ENCODE measurements around the gene KRTAP10-9. TPM values are rescaled to one million over a fixed set of nuclear protein-coding genes. Genes with fewer than 3 reads are reported as not detected.
"Not testable (repeated sequence)": the region's sequence is repeated elsewhere in the genome, so short reads cannot be mapped to it uniquely, and the experiment has no call there.

The KRTAP10-9 gene
- total RNA-seq, 8 experiments from 2014 or later: 0.18 to 1.0 (median 0.46) TPM; not detected in 3

GRCh38 chr21:44644878-44645277 lies 18.0 kb downstream of the KRTAP10-9 start:
- Histone ChIP-seq H3K27ac (no peak overlapping the region), H3K4me3 (no peak overlapping the region), H3K4me1 (replicated peaks in 1 of 2) (no peaks in the 10 kb centered on the region)
- in situ Hi-C loops (cut with MboI; ENCODE audit: low pct_unique_long_range_greater_than_20kb in 2 of 9, low sequenced_read_pairs in 9 of 9, unreplicated experiment in 9 of 9): no loop called here
- no peak for ATAC-seq (replicated peaks in 6 of 8)
- 0 to 75% (median 36%) methylated on average over 1 to 2 of the region's 2 CpGs for WGBS, 10 experiments

- ATAC-seq (replicated peaks in 6 of 8): peak in 1 of 8 experiments; percentile 29
- H3K4me1 ChIP-seq (replicated peaks in 1 of 2); in situ Hi-C loops (cut with MboI; ENCODE audit: low pct_unique_long_range_greater_than_20kb in 2 of 9, low sequenced_read_pairs in 9 of 9, unreplicated experiment in 9 of 9); H3K4me3 ChIP-seq; H3K27ac ChIP-seq: not testable (repeated sequence)
- WGBS, 10 experiments: 0 to 63% (median 40%) methylated on average over 1 to 5 of the region's 21 CpGs; no CpG with 5 or more reads in 6 of the 10 experiments
These were observed 19.7 kb downstream of the KRTAP10-9 start, which contains the start of gene KRTAP10-11 for GRCh38 chr21:44646366-44647221. Gene KRTAP10-11, plus strand, starts transcription at chr21:44646414. Its CDS starts 45 bp downstream, at chr21:44646459.

GRCh38 chr21:44647222-44647552 lies 20.3 kb downstream of the KRTAP10-9 start:
- Histone ChIP-seq H3K4me3 (no peak overlapping the region), H3K27ac (no peak overlapping the region), H3K4me1 (replicated peaks in 1 of 2) (no peaks in the 10 kb centered on the region)
- in situ Hi-C loops (cut with MboI; ENCODE audit: low pct_unique_long_range_greater_than_20kb in 2 of 9, low sequenced_read_pairs in 9 of 9, unreplicated experiment in 9 of 9): no loop called here
- 0 to 76% (median 20%) methylated on average over 1 to 6 of the region's 8 CpGs; no CpG with 5 or more reads in 6 of the 10 experiments for WGBS, 10 experiments
- peak in 1 of 8 experiments; percentile 18 for ATAC-seq (replicated peaks in 6 of 8)

- WGBS, 10 experiments: 17 to 100% (median 83%) methylated on average over 1 to 12 of the region's 33 CpGs; no CpG with 5 or more reads in 2 of the 10 experiments
- Histone ChIP-seq H3K27ac (no peak overlapping the region), H3K4me1 (replicated peaks in 1 of 2) (no peaks in the 10 kb centered on the region), H3K4me3 (no peak overlapping the region)
- ATAC-seq (replicated peaks in 6 of 8): no peak
- in situ Hi-C loops (cut with MboI; ENCODE audit: low pct_unique_long_range_greater_than_20kb in 2 of 9, low sequenced_read_pairs in 9 of 9, unreplicated experiment in 9 of 9): no loop called here
These were observed 21.8 kb downstream of the KRTAP10-9 start for GRCh38 chr21:44648557-44649311.

- whole genome bisulfite sequencing, 10 experiments: 67 to 96% (median 87%) methylated on average over 4 to 11 of the region's 18 CpGs; no CpG with 5 or more reads in 5 of the 10 experiments
These were observed 22.7 kb downstream of the KRTAP10-9 start for GRCh38 chr21:44649521-44650100.

GRCh38 chr21:44650265-44650972 lies 23.5 kb downstream of the KRTAP10-9 start:
- Histone ChIP-seq H3K27ac (no peak overlapping the region), H3K4me1 (replicated peaks in 1 of 2) (no peaks in the 10 kb centered on the region), H3K4me3 (no peak overlapping the region)
- WGBS, 10 experiments: 49 to 100% (median 81%) methylated on average over 1 to 11 of the region's 20 CpGs; no CpG with 5 or more reads in 1 of the 10 experiments
- in situ Hi-C loops (cut with MboI; ENCODE audit: low pct_unique_long_range_greater_than_20kb in 2 of 9, low sequenced_read_pairs in 9 of 9, unreplicated experiment in 9 of 9): no loop called here
- ATAC-seq (replicated peaks in 6 of 8): no peak

More at GRCh38 chr21:44649521-44650100, 22.7 kb downstream of the KRTAP10-9 start:
- H3K4me1 ChIP-seq (replicated peaks in 1 of 2): no peaks in the 10 kb centered on the region
- no peak overlapping the region for H3K27ac ChIP-seq
- in situ Hi-C loops (cut with MboI; ENCODE audit: low pct_unique_long_range_greater_than_20kb in 2 of 9, low sequenced_read_pairs in 9 of 9, unreplicated experiment in 9 of 9): no loop called here
- no peak for ATAC-seq (replicated peaks in 6 of 8)
- H3K4me3 ChIP-seq: no peak overlapping the region

- 29 to 97% (median 86%) methylated on average over 1 to 7 of the region's 12 CpGs; no CpG with 5 or more reads in 4 of the 10 experiments for WGBS, 10 experiments
- Histone ChIP-seq H3K4me1 (replicated peaks in 1 of 2) (no peaks in the 10 kb centered on the region), H3K4me3 (no peak overlapping the region), H3K27ac (no peak overlapping the region)
- in situ Hi-C loops (cut with MboI; ENCODE audit: low pct_unique_long_range_greater_than_20kb in 2 of 9, low sequenced_read_pairs in 9 of 9, unreplicated experiment in 9 of 9): no loop called here
- no peak for ATAC-seq (replicated peaks in 6 of 8)
These were observed 24.2 kb downstream of the KRTAP10-9 start for GRCh38 chr21:44650973-44651675.

- ATAC-seq (replicated peaks in 6 of 8): peak in 7 of 8 experiments; percentile 30 to 71 (median 56)
- no peaks in the 10 kb centered on the region for H3K4me1 ChIP-seq (replicated peaks in 1 of 2)
- 12 to 100% (median 58%) methylated on average over 1 to 10 of the region's 14 CpGs for WGBS, 10 experiments
- in situ Hi-C loops (cut with MboI; ENCODE audit: low pct_unique_long_range_greater_than_20kb in 2 of 9, low sequenced_read_pairs in 9 of 9, unreplicated experiment in 9 of 9): no loop called here
- H3K4me3 ChIP-seq: no peak overlapping the region
- no peak overlapping the region for H3K27ac ChIP-seq
These were observed 26.2 kb downstream of the KRTAP10-9 start for GRCh38 chr21:44653123-44653522.

- Histone ChIP-seq H3K4me3 (no peak overlapping the region), H3K27ac (no peak overlapping the region), H3K4me1 (replicated peaks in 1 of 2) (no peaks in the 10 kb centered on the region)
- in situ Hi-C loops (cut with MboI; ENCODE audit: low pct_unique_long_range_greater_than_20kb in 2 of 9, low sequenced_read_pairs in 9 of 9, unreplicated experiment in 9 of 9): no loop called here
- whole genome bisulfite sequencing, 10 experiments: 13 to 90% (median 80%) methylated on average over 2 to 10 of the region's 17 CpGs; no CpG with 5 or more reads in 1 of the 10 experiments
- ATAC-seq (replicated peaks in 6 of 8): no peak
These were observed 27.0 kb downstream of the KRTAP10-9 start for GRCh38 chr21:44653656-44654575.

- in situ Hi-C loops (cut with MboI; ENCODE audit: low pct_unique_long_range_greater_than_20kb in 2 of 9, low sequenced_read_pairs in 9 of 9, unreplicated experiment in 9 of 9): no loop called here
- 10 to 100% (median 78%) methylated on average over 1 to 4 of the region's 9 CpGs; no CpG with 5 or more reads in 3 of the 10 experiments for WGBS, 10 experiments
- ATAC-seq (replicated peaks in 6 of 8): no peak
- Histone ChIP-seq H3K4me3 (no peak within 1 kb of the TSS), H3K4me1 (replicated peaks in 1 of 2) (no peaks in the 10 kb centered on the region), H3K27ac (no peak within 1 kb of the TSS)
These were observed 27.8 kb downstream of the KRTAP10-9 start, which contains the start of gene KRTAP12-4 for GRCh38 chr21:44654576-44655175. Gene KRTAP12-4, minus strand, starts transcription at chr21:44654659. Its CDS starts 45 bp downstream, at chr21:44654614.

GRCh38 chr21:44656868-44657267 lies 30.0 kb downstream of the KRTAP10-9 start:
- Histone ChIP-seq H3K4me1 (replicated peaks in 1 of 2) (no peaks in the 10 kb centered on the region), H3K4me3 (no peak overlapping the region), H3K27ac (no peak overlapping the region)
- whole genome bisulfite sequencing, 10 experiments: 60% methylated on average over 1 of the region's 1 CpG; no CpG with 5 or more reads in 9 of the 10 experiments
- no peak for ATAC-seq (replicated peaks in 6 of 8)
- in situ Hi-C loops (cut with MboI; ENCODE audit: low pct_unique_long_range_greater_than_20kb in 2 of 9, low sequenced_read_pairs in 9 of 9, unreplicated experiment in 9 of 9): no loop called here

Data from motor neuron (in vitro differentiated cells).